ENCODE measurements around the gene USP10. TPM values are rescaled to one million over a fixed set of nuclear protein-coding genes. Genes with fewer than 3 reads are reported as not detected.

Gene USP10
- total RNA-seq, 1 donor from 2014 or later, result 147 TPM

DNA sequence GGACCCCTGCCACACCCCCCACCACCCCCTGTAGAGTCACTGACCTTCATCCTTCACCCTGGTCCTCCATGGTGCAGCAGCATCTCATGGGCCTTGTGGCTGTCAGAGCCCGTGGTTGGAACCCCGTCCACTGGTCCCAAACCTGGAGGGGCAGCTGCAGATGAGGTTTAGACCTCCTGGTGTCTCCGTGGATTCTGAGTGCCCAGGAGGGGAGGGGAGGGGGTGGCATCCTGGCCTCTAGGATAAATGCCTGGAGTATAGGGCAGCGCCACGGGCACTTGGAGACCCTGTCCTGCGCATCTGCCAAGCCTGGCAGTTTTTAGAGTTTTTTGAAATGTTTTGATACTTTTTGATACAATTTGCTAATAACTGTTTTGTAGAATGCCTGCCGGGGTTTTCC, 34.0 kb upstream of the USP10 start:
- Mint-ChIP-seq H3K36me3 (ENCODE audit: low read depth) (peaks cover 64% of the 10 kb centered on the region), H3K27ac (no peak overlapping the region), H3K4me1 (peaks cover 32% of the 10 kb centered on the region), H3K9me3 (no peaks in the 10 kb centered on the region), H3K4me3 (no peak overlapping the region), H3K27me3 (no peaks in the 10 kb centered on the region)
- POLR2A ChIA-PET, result no interaction called here
- TF ChIP-seq, protein P1, sequence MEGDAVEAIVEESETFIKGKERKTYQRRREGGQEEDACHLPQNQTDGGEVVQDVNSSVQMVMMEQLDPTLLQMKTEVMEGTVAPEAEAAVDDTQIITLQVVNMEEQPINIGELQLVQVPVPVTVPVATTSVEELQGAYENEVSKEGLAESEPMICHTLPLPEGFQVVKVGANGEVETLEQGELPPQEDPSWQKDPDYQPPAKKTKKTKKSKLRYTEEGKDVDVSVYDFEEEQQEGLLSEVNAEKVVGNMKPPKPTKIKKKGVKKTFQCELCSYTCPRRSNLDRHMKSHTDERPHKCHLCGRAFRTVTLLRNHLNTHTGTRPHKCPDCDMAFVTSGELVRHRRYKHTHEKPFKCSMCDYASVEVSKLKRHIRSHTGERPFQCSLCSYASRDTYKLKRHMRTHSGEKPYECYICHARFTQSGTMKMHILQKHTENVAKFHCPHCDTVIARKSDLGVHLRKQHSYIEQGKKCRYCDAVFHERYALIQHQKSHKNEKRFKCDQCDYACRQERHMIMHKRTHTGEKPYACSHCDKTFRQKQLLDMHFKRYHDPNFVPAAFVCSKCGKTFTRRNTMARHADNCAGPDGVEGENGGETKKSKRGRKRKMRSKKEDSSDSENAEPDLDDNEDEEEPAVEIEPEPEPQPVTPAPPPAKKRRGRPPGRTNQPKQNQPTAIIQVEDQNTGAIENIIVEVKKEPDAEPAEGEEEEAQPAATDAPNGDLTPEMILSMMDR (IDR thresholded peaks at IDR 0.05), result no peak
- ATAC-seq (ENCODE audit: low read depth), result no peak
- DNase-seq, result no peak
- intact Hi-C loops (cut with micrococcal nuclease), result no loop called here
- CTCF ChIA-PET, result interaction anchor here (1.3 to 3.4 kb wide), 2 partner anchors 28 to 60 kb away, joined by 3 to 19 read pairs; no protein-coding TSS in a partner anchor

DNA sequence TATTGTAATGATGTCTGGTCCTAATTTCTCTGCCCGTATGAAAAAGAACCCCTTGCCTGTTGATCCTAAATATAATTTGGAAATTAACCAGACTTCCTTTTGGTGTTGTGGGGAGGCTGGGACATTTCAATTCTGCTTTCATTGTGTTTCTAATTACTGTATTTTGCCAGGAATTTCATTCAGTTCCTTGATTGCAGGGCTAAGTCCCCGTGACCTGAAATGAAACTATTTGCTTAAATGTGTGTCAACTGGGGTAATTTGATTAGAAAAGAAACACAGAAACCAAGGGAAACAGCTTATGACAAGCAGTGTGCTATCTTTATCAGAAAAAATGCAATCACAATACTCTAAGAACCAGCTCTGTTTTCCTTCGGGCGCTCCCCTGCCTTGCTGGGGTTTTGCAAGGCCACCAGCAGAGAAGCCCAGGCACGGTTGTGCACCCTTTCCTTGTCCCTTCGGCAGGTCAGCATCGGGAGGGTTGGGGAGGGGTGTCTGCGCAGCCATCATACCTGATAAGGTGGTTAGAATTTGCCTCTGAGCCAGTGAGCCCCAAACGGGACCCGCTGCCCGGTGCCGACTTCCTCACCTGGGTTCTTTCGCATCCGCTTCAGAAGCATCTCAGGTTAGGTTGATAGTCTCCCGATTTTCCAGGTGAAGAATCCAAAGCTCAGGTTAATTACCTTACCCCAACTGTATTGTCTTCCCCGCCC, 32.0 kb upstream of the USP10 start:
- DNase-seq (no peak), ATAC-seq (ENCODE audit: low read depth) (no peak)
- intact Hi-C loops (cut with micrococcal nuclease), result no loop called here
- no peak overlapping the region for H3K4me3 Mint-ChIP-seq
- ChIA-PET CTCF (interaction anchor here (1.4 kb wide), 1 partner anchor 20 kb away, joined by 3 read pairs; no protein-coding TSS in a partner anchor), POLR2A (no interaction called here)
- H3K9me3 Mint-ChIP-seq, result no peaks in the 10 kb centered on the region
- TF ChIP-seq, protein P1 (IDR thresholded peaks at IDR 0.05), result no peak
- peak overlapping the region; percentile 9 for H3K27ac Mint-ChIP-seq
- peaks cover 45% of the 10 kb centered on the region for H3K36me3 Mint-ChIP-seq (ENCODE audit: low read depth)
- peaks cover 33% of the 10 kb centered on the region for H3K4me1 Mint-ChIP-seq
- no peaks in the 10 kb centered on the region for H3K27me3 Mint-ChIP-seq

DNA sequence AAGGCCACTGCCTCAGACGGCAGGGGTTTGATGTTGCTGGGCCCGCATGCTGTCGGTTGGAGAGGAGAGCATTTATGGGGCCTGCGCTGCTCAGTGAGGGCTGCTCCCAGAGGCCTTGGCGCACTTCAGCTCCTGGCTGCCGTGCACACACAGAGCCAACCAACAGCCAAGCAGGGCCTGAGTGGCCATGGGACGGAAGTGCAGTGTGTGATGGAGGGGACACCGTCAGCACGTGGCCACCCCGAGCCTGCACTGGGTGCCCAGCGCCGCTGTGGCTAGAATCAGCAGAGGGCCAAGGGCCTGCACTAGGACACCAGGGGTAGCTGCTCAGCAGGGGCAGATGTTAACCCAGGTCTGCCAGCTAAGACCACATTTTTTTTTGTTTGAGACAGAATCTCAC, 29.7 kb upstream of the USP10 start:
- Mint-ChIP-seq H3K36me3 (ENCODE audit: low read depth) (peaks cover 24% of the 10 kb centered on the region), H3K27me3 (no peaks in the 10 kb centered on the region), H3K4me1 (peaks cover 12% of the 10 kb centered on the region), H3K27ac (no peak overlapping the region), H3K4me3 (no peak overlapping the region), H3K9me3 (no peaks in the 10 kb centered on the region)
- TF ChIP-seq, protein P1 (IDR thresholded peaks at IDR 0.05), result no peak
- no peak for DNase-seq
- ChIA-PET CTCF (interaction anchor here (0.8 to 2.3 kb wide), 3 partner anchors 16 to 68 kb away, joined by 3 to 8 read pairs (median 4); no protein-coding TSS in a partner anchor), POLR2A (interaction anchor here (0.5 to 0.8 kb wide), 4 partner anchors 16 to 350 kb away, joined by 3 to 5 read pairs (median 4); no protein-coding TSS in a partner anchor)
- ATAC-seq (ENCODE audit: low read depth), result no peak
- intact Hi-C loops (cut with micrococcal nuclease), result no loop called here

DNA sequence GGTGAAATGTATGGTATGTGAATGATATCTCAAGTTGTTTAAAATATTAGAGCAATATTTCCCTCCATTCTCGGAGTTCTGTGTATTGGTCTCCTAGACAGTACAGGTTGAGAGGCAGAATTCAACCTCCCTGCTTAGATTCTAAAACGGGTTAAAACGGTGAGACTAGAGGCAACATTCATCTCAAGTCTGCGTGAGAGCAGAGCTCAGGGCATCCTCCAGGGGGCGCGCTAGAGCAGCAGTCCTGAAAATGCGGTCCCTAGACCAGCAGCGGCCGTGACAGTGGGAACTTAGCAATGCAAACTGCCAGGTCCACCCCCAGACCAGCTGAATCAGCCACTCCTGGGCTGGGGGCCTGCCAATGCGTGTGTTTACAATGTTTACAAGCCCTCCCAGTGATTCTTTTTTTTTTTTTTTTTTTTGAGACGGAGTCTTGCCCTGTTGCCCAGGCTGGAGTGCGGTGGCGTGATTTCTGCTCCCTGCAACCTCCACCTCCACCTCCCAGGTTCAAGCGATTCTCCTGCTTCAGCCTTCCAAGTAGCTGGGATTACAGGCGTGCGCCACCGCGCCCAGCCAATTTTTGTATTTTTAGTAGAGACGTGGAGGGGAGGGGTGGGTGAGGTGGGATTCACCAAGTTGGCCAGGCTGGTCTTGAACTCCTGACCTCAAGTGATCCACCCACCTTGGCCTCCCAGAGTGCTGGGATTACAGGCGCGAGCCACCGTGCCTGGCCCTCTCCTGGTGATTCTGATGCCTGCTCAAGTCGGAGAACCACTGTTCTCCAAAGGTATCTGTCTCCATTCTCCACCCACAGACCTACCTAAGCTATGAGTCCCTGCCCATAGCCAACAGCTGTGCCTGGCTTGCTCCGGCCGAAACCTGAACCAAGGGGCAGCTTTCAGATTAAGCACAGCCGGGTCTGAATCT, 27.3 kb upstream of the USP10 start:
- ChIA-PET CTCF (interaction anchor here (0.6 to 4.4 kb wide), 26 partner anchors 9 to 942 kb away, joined by 3 to 82 read pairs (median 4); no protein-coding TSS in a partner anchor), POLR2A (interaction anchor here (0.6 to 2.1 kb wide), 6 partner anchors 15 to 66 kb away, joined by 3 to 8 read pairs (median 4); no protein-coding TSS in a partner anchor)
- H3K4me1 Mint-ChIP-seq, result peaks cover 9% of the 10 kb centered on the region
- no peaks in the 10 kb centered on the region for H3K9me3 Mint-ChIP-seq
- H3K4me3 Mint-ChIP-seq, result no peak overlapping the region
- no peak overlapping the region for H3K27ac Mint-ChIP-seq
- intact Hi-C loops (cut with micrococcal nuclease), result loop anchor here (1.0 to 2.0 kb wide), 4 partner anchors 28 to 66 kb away; no protein-coding TSS in a partner anchor
- DNase-seq, result peak; percentile 75
- peaks cover 12% of the 10 kb centered on the region for H3K36me3 Mint-ChIP-seq (ENCODE audit: low read depth)
- ATAC-seq (ENCODE audit: low read depth), result peak; percentile 91
- TF ChIP-seq, protein P1 (IDR thresholded peaks at IDR 0.05), result peak; percentile 90
- H3K27me3 Mint-ChIP-seq, result no peaks in the 10 kb centered on the region
